HepG2 (cell line): Measurements from ENCODE around the gene MAP2K7. TPM values are rescaled to one million over a fixed set of nuclear protein-coding genes. Genes with fewer than 3 reads are reported as not detected.

Source experiments
- DPF2 ChIP-seq: sonication (generic); formaldehyde crosslinking; IDR thresholded peaks from 2 replicates; pipeline ENCODE4 v1.4.0; 2020; ENCODE audit warnings: mild to moderate bottlenecking, low read depth, missing genetic modification reagents, borderline replicate concordance
- KAT2B ChIP-seq: fragments of 150-350 bp; IDR thresholded peaks from 2 replicates; pipeline ENCODE4 v1.6.1; 2014; ENCODE audit warnings: low read depth, low read length, borderline replicate concordance
- KDM2A ChIP-seq: sonication (generic); formaldehyde crosslinking; IDR thresholded peaks from 2 replicates; pipeline ENCODE4 v1.4.0; 2020; ENCODE audit warnings: low read depth, missing genetic modification reagents, borderline replicate concordance
- MEIS2 ChIP-seq: sonication (generic); formaldehyde crosslinking; IDR thresholded peaks from 2 replicates; pipeline ENCODE4 v1.9.0; 2021; ENCODE audit warnings: mild to moderate bottlenecking, missing genetic modification reagents
- MYC ChIP-seq: sonication (generic); formaldehyde crosslinking; IDR thresholded peaks from 2 replicates; pipeline ENCODE4 v1.9.0; 2021; ENCODE audit warnings: missing genetic modification reagents, borderline replicate concordance
- NFE2L2 ChIP-seq: fragments of 150-350 bp; IDR thresholded peaks from 2 replicates; pipeline ENCODE4 v1.6.1; 2014; ENCODE audit warnings: low read length
- NR2F2 ChIP-seq: IDR thresholded peaks from 2 replicates; pipeline ENCODE4 v1.6.1; 2012; ENCODE audit warnings: low read depth, inconsistent platforms, borderline replicate concordance
- PHF21A ChIP-seq: sonication (generic); formaldehyde crosslinking; IDR thresholded peaks from 2 replicates; pipeline ENCODE4 v1.5.0; 2020; ENCODE audit warnings: mild to moderate bottlenecking, missing genetic modification reagents
- ZBTB3 ChIP-seq: sonication (generic); formaldehyde crosslinking; IDR thresholded peaks from 2 replicates; pipeline ENCODE4 v1.4.0; 2020; ENCODE audit warnings: low read depth, mild to moderate bottlenecking, moderate library complexity, missing genetic modification reagents, borderline replicate concordance
- ZFX ChIP-seq: sonication (generic); formaldehyde crosslinking; IDR thresholded peaks from 2 replicates; pipeline ENCODE4 v1.4.0; 2020; ENCODE audit warnings: mild to moderate bottlenecking, low read depth, missing genetic modification reagents, moderate library complexity
- ZNF235 ChIP-seq: sonication (generic); formaldehyde crosslinking; IDR thresholded peaks from 2 replicates; pipeline ENCODE4 v1.8.1; 2023; ENCODE audit warnings: mild to moderate bottlenecking, missing genetic modification reagents, borderline replicate concordance
- ZNF296 ChIP-seq: sonication (generic); formaldehyde crosslinking; conservative IDR thresholded peaks from 2 replicates; pipeline ENCODE4 v1.5.0; 2020; ENCODE audit warnings: mild to moderate bottlenecking, missing genetic modification reagents
- ZSCAN20 ChIP-seq: sonication (generic); formaldehyde crosslinking; IDR thresholded peaks from 2 replicates; pipeline ENCODE4 v1.4.0; 2020; ENCODE audit warnings: missing genetic modification reagents, mild to moderate bottlenecking, borderline replicate concordance
- polyA plus RNA-seq, 8 experiments: library from polyadenylated mRNA; depleted of rRNA in 3 of 8; stranded (reverse) in 7 of 8; unstranded in 1 of 8; fragments of >200 nt; fragmentation: Illumina TruSeq in 4 of 8; extraction: Trizol in 4 of 8; gene quantifications; 2 replicates each; pipeline versions ENCODE4 v1.2.1 to v1.2.3, GENCODE V29; 2011 to 2016; ENCODE audit warnings: low read depth in 4 of 8, missing spikeins in 1 of 8, mixed read lengths in 1 of 8; ENCODE audit not compliant: insufficient read depth in 1 of 8
- total RNA-seq, 5 experiments: library from RNA; depleted of rRNA; stranded (reverse); fragments of >200 nt; fragmentation: Illumina TruSeq; extraction: Trizol; gene quantifications; 2 replicates each; pipeline ENCODE4 v1.2.3, GENCODE V29; 2016; ENCODE audit warnings: low read depth in 1 of 5
- TF ChIP-seq, protein P1 (sequence below): sonication (generic); formaldehyde crosslinking; conservative IDR thresholded peaks from 2 replicates; pipeline ENCODE4 v1.8.0; 2022; ENCODE audit warnings: mild to moderate bottlenecking, moderate library complexity, missing genetic modification reagents
- TF ChIP-seq, protein P2 (sequence below): sonication (generic); formaldehyde crosslinking; IDR thresholded peaks from 2 replicates; pipeline ENCODE4 v1.5.0; 2020; ENCODE audit warnings: mild to moderate bottlenecking, missing genetic modification reagents, borderline replicate concordance
- TF ChIP-seq, protein P3 (sequence below): IDR thresholded peaks from 2 replicates; pipeline ENCODE4 v1.6.1; 2016; ENCODE audit warnings: mild to moderate bottlenecking

Gene MAP2K7
- total and polyA plus RNA-seq, 2 of the 13 experiments (the other 11 are each of a cell fraction or from before 2014, with no cell fraction given): 9.0 to 10.8 TPM

DNA sequence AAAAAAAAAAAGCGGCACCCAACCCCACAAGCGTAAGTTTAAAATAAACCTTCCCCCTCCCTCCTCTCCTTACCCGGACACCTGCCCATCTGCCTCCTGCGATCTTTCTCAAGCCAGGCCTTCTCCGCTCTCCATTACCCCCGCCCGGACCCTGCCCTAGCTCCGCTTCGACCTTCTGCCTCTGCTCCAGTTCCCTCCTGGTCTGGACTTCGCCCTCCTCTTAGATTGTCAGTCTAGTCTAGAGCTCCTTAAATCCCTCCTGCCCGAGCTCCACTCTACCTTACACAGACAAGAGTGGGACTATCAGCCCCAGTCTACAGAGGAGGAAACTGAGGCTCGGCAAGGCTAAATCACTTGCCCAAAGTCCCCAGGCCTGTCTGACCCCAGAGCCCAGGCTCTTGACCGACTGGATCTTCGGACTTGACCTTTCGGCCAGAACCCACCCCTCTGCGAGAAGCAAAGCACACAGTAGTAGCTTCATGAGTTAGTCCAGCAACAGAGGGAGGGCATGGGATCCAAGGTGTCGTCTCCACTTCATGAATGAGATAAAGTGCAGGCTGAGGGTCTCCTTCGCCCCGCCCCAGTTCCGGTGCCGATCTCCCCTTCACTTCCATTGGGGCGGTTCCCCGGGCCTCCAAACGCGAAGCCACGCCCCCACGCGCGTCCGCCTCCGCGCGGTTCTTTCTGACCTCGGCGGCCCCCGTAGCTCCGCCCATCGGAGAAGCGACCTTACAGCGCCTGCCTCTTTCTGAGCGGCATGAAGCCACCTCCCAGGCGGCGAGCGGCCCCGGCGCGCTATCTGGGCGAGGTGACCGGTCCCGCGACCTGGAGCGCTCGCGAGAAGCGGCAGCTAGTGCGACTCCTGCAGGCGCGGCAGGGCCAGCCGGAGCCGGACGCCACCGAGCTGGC, 16.2 kb downstream of the MAP2K7 start, which contains the start of gene SNAPC2 (continued):
- TF ChIP-seq, protein P1, sequence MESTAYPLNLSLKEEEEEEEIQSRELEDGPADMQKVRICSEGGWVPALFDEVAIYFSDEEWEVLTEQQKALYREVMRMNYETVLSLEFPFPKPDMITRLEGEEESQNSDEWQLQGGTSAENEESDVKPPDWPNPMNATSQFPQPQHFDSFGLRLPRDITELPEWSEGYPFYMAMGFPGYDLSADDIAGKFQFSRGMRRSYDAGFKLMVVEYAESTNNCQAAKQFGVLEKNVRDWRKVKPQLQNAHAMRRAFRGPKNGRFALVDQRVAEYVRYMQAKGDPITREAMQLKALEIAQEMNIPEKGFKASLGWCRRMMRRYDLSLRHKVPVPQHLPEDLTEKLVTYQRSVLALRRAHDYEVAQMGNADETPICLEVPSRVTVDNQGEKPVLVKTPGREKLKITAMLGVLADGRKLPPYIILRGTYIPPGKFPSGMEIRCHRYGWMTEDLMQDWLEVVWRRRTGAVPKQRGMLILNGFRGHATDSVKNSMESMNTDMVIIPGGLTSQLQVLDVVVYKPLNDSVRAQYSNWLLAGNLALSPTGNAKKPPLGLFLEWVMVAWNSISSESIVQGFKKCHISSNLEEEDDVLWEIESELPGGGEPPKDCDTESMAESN (CRISPR knock-in tag): peak; percentile 76
- no peak; the same call in 1 of the 2 replicates for TF ChIP-seq ZBTB3 (CRISPR knock-in tag)
- TF ChIP-seq ZSCAN20 (CRISPR knock-in tag): peak; percentile 78; the same call in 1 of the 2 replicates
- TF ChIP-seq ZNF235: no peak; the same call in 1 of the 2 replicates
- peak; percentile 67; the same call in 1 of the 2 replicates for TF ChIP-seq PHF21A (CRISPR knock-in tag)
- TF ChIP-seq DPF2: no peak
- TF ChIP-seq NR2F2: 0 out of 2 replicates have a peak, but pooled peaks have one; percentile 28
- no peak for TF ChIP-seq NFE2L2
- peak; percentile 87 for TF ChIP-seq ZFX (CRISPR knock-in tag)
- TF ChIP-seq, protein P2, sequence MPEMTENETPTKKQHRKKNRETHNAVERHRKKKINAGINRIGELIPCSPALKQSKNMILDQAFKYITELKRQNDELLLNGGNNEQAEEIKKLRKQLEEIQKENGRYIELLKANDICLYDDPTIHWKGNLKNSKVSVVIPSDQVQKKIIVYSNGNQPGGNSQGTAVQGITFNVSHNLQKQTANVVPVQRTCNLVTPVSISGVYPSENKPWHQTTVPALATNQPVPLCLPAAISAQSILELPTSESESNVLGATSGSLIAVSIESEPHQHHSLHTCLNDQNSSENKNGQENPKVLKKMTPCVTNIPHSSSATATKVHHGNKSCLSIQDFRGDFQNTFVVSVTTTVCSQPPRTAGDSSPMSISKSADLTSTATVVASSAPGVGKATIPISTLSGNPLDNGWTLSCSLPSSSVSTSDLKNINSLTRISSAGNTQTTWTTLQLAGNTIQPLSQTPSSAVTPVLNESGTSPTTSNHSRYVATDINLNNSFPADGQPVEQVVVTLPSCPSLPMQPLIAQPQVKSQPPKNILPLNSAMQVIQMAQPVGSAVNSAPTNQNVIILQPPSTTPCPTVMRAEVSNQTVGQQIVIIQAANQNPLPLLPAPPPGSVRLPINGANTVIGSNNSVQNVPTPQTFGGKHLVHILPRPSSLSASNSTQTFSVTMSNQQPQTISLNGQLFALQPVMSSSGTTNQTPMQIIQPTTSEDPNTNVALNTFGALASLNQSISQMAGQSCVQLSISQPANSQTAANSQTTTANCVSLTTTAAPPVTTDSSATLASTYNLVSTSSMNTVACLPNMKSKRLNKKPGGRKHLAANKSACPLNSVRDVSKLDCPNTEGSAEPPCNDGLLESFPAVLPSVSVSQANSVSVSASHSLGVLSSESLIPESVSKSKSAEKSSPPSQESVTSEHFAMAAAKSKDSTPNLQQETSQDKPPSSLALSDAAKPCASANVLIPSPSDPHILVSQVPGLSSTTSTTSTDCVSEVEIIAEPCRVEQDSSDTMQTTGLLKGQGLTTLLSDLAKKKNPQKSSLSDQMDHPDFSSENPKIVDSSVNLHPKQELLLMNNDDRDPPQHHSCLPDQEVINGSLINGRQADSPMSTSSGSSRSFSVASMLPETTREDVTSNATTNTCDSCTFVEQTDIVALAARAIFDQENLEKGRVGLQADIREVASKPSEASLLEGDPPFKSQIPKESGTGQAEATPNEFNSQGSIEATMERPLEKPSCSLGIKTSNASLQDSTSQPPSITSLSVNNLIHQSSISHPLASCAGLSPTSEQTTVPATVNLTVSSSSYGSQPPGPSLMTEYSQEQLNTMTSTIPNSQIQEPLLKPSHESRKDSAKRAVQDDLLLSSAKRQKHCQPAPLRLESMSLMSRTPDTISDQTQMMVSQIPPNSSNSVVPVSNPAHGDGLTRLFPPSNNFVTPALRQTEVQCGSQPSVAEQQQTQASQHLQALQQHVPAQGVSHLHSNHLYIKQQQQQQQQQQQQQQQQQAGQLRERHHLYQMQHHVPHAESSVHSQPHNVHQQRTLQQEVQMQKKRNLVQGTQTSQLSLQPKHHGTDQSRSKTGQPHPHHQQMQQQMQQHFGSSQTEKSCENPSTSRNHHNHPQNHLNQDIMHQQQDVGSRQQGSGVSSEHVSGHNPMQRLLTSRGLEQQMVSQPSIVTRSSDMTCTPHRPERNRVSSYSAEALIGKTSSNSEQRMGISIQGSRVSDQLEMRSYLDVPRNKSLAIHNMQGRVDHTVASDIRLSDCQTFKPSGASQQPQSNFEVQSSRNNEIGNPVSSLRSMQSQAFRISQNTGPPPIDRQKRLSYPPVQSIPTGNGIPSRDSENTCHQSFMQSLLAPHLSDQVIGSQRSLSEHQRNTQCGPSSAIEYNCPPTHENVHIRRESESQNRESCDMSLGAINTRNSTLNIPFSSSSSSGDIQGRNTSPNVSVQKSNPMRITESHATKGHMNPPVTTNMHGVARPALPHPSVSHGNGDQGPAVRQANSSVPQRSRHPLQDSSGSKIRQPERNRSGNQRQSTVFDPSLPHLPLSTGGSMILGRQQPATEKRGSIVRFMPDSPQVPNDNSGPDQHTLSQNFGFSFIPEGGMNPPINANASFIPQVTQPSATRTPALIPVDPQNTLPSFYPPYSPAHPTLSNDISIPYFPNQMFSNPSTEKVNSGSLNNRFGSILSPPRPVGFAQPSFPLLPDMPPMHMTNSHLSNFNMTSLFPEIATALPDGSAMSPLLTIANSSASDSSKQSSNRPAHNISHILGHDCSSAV: no peak
- peak; percentile 75; the same call in 1 of the 2 replicates for TF ChIP-seq KDM2A (CRISPR knock-in tag)
- TF ChIP-seq ZNF296: no peak
- peak; percentile 70; the same call in 1 of the 2 replicates for TF ChIP-seq MYC (CRISPR knock-in tag)
- TF ChIP-seq, protein P3, sequence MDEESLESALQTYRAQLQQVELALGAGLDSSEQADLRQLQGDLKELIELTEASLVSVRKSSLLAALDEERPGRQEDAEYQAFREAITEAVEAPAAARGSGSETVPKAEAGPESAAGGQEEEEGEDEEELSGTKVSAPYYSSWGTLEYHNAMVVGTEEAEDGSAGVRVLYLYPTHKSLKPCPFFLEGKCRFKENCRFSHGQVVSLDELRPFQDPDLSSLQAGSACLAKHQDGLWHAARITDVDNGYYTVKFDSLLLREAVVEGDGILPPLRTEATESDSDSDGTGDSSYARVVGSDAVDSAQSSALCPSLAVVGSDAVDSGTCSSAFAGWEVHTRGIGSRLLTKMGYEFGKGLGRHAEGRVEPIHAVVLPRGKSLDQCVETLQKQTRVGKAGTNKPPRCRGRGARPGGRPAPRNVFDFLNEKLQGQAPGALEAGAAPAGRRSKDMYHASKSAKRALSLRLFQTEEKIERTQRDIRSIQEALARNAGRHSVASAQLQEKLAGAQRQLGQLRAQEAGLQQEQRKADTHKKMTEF (CRISPR knock-in tag): peak; percentile 92
- TF ChIP-seq MEIS2 (CRISPR knock-in tag): no peak; the same call in 1 of the 2 replicates
- TF ChIP-seq KAT2B: no peak
